Breast epithelium (tissue), 3 donors: Measurements from ENCODE around the gene RPL11.

Experiments
- POLR2AphosphoS5 ChIP-seq, 3 donors: sonication (generic); formaldehyde crosslinking; IDR thresholded peaks; one replicate each; pipeline ENCODE4 v1.6.1; 2017; ENCODE audit warnings: antibody characterized with exemption in 3 of 3
- TF ChIP-seq, protein P1 (sequence below), 3 donors: fragments of 450-650 bp; IDR thresholded peaks; one replicate each; pipeline ENCODE4 v1.5.1; 2016 to 2017; ENCODE audit warnings: antibody characterized with exemption in 3 of 3, mild to moderate bottlenecking in 3 of 3, moderate library complexity in 3 of 3

DNA sequence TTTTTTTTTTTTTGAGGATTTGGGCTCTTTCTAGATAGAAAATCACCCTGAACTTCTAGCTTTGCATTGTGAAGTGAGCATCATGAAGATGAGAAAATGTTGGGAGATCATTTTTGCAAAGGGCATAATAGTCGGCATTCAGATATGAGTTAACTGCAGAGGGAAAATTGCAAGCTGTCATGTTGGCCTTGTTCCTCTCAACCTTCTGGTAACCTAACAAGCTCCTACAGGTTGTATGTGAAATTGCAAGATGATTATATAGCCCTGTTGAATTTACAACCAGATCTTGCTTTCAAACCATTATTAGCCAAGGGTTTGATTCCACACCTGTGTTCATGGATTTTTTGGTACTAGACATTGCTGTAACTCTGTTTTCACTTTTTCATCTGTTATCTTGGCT, 53.9 kb downstream of the RPL11 start:
- no peak for TF ChIP-seq POLR2AphosphoS5 (IDR thresholded peaks at IDR 0.05)
- TF ChIP-seq, protein P1, sequence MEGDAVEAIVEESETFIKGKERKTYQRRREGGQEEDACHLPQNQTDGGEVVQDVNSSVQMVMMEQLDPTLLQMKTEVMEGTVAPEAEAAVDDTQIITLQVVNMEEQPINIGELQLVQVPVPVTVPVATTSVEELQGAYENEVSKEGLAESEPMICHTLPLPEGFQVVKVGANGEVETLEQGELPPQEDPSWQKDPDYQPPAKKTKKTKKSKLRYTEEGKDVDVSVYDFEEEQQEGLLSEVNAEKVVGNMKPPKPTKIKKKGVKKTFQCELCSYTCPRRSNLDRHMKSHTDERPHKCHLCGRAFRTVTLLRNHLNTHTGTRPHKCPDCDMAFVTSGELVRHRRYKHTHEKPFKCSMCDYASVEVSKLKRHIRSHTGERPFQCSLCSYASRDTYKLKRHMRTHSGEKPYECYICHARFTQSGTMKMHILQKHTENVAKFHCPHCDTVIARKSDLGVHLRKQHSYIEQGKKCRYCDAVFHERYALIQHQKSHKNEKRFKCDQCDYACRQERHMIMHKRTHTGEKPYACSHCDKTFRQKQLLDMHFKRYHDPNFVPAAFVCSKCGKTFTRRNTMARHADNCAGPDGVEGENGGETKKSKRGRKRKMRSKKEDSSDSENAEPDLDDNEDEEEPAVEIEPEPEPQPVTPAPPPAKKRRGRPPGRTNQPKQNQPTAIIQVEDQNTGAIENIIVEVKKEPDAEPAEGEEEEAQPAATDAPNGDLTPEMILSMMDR (IDR thresholded peaks at IDR 0.05), result peak in 1 of 3 donors; percentile 13
